ENCODE results near the gene SETD2. TPM values are rescaled to one million over a fixed set of nuclear protein-coding genes. Genes with fewer than 3 reads are reported as not detected.
A peak's percentile ranks its signal among the peaks of the same experiment; 100 is the strongest.

Gene SETD2
- total RNA-seq, 3 donors from 2014 or later (not counting 1 experiment from before 2014, with no cell fraction given) = 86.5 to 104 (median 95.9) TPM

- Mint-ChIP-seq H3K36me3 (no peaks in the 10 kb centered on the region), H3K4me3 (no peak overlapping the region), H3K4me1 (peaks cover 18 to 23% of the 10 kb centered on the region in 2 donors), H3K9me3 (no peaks in the 10 kb centered on the region), H3K27me3 (ENCODE audit: low read depth in 2 of 2) (no peaks in the 10 kb centered on the region), H3K27ac (no peak overlapping the region)
- intact Hi-C loops (cut with micrococcal nuclease) = no loop called here
- H3K9me3 ChIP-seq (ENCODE audit: control insufficient read depth, insufficient read depth, low read length) = no peaks in the 10 kb centered on the region
- H3K4me1 ChIP-seq (ENCODE audit: control insufficient read depth, insufficient read depth, low read length) = no peaks in the 10 kb centered on the region
- no peak overlapping the region for H3K4me3 ChIP-seq (ENCODE audit: low read length)
- TF ChIP-seq, protein P1, sequence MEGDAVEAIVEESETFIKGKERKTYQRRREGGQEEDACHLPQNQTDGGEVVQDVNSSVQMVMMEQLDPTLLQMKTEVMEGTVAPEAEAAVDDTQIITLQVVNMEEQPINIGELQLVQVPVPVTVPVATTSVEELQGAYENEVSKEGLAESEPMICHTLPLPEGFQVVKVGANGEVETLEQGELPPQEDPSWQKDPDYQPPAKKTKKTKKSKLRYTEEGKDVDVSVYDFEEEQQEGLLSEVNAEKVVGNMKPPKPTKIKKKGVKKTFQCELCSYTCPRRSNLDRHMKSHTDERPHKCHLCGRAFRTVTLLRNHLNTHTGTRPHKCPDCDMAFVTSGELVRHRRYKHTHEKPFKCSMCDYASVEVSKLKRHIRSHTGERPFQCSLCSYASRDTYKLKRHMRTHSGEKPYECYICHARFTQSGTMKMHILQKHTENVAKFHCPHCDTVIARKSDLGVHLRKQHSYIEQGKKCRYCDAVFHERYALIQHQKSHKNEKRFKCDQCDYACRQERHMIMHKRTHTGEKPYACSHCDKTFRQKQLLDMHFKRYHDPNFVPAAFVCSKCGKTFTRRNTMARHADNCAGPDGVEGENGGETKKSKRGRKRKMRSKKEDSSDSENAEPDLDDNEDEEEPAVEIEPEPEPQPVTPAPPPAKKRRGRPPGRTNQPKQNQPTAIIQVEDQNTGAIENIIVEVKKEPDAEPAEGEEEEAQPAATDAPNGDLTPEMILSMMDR (IDR thresholded peaks at IDR 0.05) = no peak
- ATAC-seq (no peak), DNase-seq (no peak)
- H3K27ac ChIP-seq (ENCODE audit: low read length) = no peak overlapping the region
- H3K36me3 ChIP-seq (ENCODE audit: control insufficient read depth, insufficient read depth, low read length) = peaks cover 4% of the 10 kb centered on the region
- no peaks in the 10 kb centered on the region for H3K27me3 ChIP-seq (ENCODE audit: control insufficient read depth, insufficient read depth, low read length)
Measured at GRCh38 chr3:47024932-47025331, 139.0 kb downstream of the SETD2 start.

DNA sequence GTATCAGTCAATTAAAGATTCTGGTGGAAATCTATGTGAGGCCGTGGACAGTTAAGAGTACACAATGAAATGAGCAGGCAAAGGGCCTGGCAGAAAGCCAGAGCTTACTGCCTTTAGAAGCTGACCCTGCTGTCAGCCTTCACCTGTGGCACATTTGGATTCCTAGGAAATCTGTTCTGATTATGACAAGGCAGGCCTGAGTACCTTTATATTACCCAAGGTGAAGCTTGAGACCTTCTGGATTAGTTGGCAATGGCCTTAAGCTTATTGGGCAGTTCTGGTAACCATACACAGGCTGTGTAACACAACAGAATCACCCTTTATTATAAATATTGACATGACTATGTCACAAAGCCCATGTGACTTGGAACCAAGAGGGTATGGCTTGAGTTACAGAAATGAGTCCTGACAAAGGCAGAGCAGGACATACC is 141.3 kb downstream of the SETD2 start:
- Mint-ChIP-seq H3K36me3 (no peaks in the 10 kb centered on the region), H3K27me3 (ENCODE audit: low read depth in 2 of 2) (no peaks in the 10 kb centered on the region), H3K9me3 (no peaks in the 10 kb centered on the region), H3K4me1 (peaks cover 38 to 41% of the 10 kb centered on the region in 2 donors), H3K27ac (no peak overlapping the region), H3K4me3 (no peak overlapping the region)
- Histone ChIP-seq H3K4me1 (ENCODE audit: control insufficient read depth, insufficient read depth, low read length) (peaks cover 6% of the 10 kb centered on the region), H3K27me3 (ENCODE audit: control insufficient read depth, insufficient read depth, low read length) (no peaks in the 10 kb centered on the region), H3K9me3 (ENCODE audit: control insufficient read depth, insufficient read depth, low read length) (no peaks in the 10 kb centered on the region), H3K27ac (ENCODE audit: low read length) (no peak overlapping the region), H3K4me3 (ENCODE audit: low read length) (no peak overlapping the region), H3K36me3 (ENCODE audit: control insufficient read depth, insufficient read depth, low read length) (peaks cover 14% of the 10 kb centered on the region)
- intact Hi-C loops (cut with micrococcal nuclease) = no loop called here
- no peak for ATAC-seq
- 88% methylated on average over 1 of the region's 1 CpG for WGBS (ENCODE audit: insufficient coverage)
- TF ChIP-seq, protein P1 (IDR thresholded peaks at IDR 0.05) = no peak
- no peak for DNase-seq

DNA sequence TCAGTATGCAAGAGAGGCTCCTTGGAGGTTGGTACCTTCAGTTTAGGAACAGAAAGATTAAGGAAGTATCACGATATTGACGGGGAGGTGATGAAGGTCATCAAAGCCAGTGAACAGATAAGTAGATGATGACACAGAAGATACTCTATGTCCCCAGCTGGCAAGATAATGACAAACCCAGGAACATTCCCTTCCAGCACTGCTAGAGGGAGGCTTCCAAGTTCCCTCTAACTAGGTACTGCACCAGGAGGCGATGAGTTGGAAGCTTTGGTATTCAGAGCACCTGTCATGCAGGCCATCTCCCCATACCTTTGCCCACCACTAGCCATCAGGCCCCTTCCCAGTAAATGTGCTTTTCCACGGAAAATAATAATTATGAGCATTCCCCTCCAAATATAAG is 143.6 kb downstream of the SETD2 start:
- H3K9me3 ChIP-seq (ENCODE audit: control insufficient read depth, insufficient read depth, low read length) = no peaks in the 10 kb centered on the region
- DNase-seq = no peak
- no peak overlapping the region for H3K4me3 ChIP-seq (ENCODE audit: low read length)
- intact Hi-C loops (cut with micrococcal nuclease) = no loop called here
- H3K4me1 Mint-ChIP-seq = peaks cover 46 to 53% of the 10 kb centered on the region in 2 donors
- 98% methylated on average over 3 of the region's 4 CpGs for WGBS (ENCODE audit: insufficient coverage)
- no peaks in the 10 kb centered on the region for H3K36me3 Mint-ChIP-seq
- H3K4me3 Mint-ChIP-seq = no peak overlapping the region
- no peaks in the 10 kb centered on the region for H3K9me3 Mint-ChIP-seq
- no peak for ATAC-seq
- H3K36me3 ChIP-seq (ENCODE audit: control insufficient read depth, insufficient read depth, low read length) = peaks cover 19% of the 10 kb centered on the region
- H3K27me3 ChIP-seq (ENCODE audit: control insufficient read depth, insufficient read depth, low read length) = no peaks in the 10 kb centered on the region
- no peaks in the 10 kb centered on the region for H3K27me3 Mint-ChIP-seq (ENCODE audit: low read depth in 2 of 2)
- H3K27ac Mint-ChIP-seq = peak overlapping the region; percentile 70 to 90
- no peak overlapping the region for H3K27ac ChIP-seq (ENCODE audit: low read length)
- H3K4me1 ChIP-seq (ENCODE audit: control insufficient read depth, insufficient read depth, low read length) = peaks cover 24% of the 10 kb centered on the region
- TF ChIP-seq, protein P1 (IDR thresholded peaks at IDR 0.05) = no peak

GRCh38 chr3:47019201-47019600 is 144.7 kb downstream of the SETD2 start:
- Histone ChIP-seq H3K27me3 (ENCODE audit: control insufficient read depth, insufficient read depth, low read length) (no peaks in the 10 kb centered on the region), H3K36me3 (ENCODE audit: control insufficient read depth, insufficient read depth, low read length) (peaks cover 22% of the 10 kb centered on the region), H3K4me1 (ENCODE audit: control insufficient read depth, insufficient read depth, low read length) (peaks cover 24% of the 10 kb centered on the region), H3K9me3 (ENCODE audit: control insufficient read depth, insufficient read depth, low read length) (no peaks in the 10 kb centered on the region), H3K4me3 (ENCODE audit: low read length) (no peak overlapping the region), H3K27ac (ENCODE audit: low read length) (no peak overlapping the region)
- DNase-seq (peak in 1 of 2 donors; percentile 19), ATAC-seq (no peak)
- Mint-ChIP-seq H3K27me3 (ENCODE audit: low read depth in 2 of 2) (no peaks in the 10 kb centered on the region), H3K9me3 (no peaks in the 10 kb centered on the region), H3K27ac (peak overlapping the region; percentile 87 to 90), H3K36me3 (no peaks in the 10 kb centered on the region), H3K4me1 (peaks cover 44 to 45% of the 10 kb centered on the region in 2 donors), H3K4me3 (no peak overlapping the region)
- intact Hi-C loops (cut with micrococcal nuclease) = no loop called here
- WGBS (ENCODE audit: insufficient coverage) = 77% methylated on average over 1 of the region's 1 CpG
- TF ChIP-seq, protein P1 (IDR thresholded peaks at IDR 0.05) = no peak

Data from natural killer cell (primary cell).